NCI-H526 (cell line): ENCODE data around the gene NPTN.
"Not testable (repeated sequence)": the region's sequence is repeated elsewhere in the genome, so short reads cannot be mapped to it uniquely, and the experiment has no call there.

Experiments
- DNase-seq, 2 experiments: peaks; one replicate each; lab custom pipeline; 2025; lab: John Stamatoyannopoulos, UW

NPTN gene

DNA sequence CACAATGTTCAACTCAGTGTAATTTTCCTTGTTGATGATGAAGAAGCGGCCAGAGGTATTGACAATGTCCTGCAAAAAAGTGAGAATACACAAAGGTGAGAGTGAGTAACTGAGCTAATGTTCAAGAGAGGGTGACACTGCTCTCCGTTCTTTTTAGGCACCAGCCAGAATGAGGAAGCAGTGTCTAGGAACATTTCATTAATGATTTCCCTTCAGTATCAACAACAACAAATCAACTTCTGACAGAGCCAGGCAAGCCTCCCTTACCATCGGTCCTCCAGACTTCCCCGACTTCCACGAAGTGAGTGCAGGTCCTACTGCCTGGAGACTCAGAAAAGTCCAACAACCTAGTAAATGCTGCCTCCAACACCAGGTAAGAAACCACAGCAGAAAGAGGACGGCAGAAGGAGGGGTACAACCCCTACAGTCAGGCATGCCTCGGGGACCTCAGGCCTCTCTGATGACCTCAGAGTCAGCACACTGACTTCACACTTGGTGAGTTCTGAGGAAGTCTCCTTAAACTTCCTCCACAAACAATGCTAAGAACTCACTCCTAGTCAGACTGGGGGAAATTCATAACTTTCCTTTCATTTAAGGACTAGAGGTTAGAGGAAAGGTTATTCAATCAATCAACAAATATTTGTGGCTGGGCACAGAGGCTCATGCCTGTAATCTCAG lies 62.7 kb downstream of the NPTN start:
- DNase-seq, result no peak

DNA sequence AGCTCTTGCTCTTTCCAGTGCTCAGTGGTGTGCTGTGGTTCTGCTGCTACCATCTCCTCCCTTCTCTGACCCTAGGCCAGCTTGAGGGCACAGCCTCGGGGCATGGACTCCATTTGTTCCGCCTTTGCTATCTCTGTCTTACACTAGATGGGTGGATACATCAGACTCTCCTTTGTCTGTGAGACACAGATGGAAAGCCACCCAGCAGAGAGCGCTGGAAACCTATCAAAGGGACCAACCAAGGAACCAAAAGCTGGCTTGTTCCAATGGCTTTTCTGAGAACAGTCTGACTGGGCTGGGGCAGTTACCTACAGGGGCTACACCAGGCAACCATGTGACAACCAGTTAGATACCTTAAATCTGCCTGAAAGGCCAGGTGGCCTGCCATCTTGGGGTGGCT lies 63.8 kb downstream of the NPTN start:
- no peak for DNase-seq

DNA sequence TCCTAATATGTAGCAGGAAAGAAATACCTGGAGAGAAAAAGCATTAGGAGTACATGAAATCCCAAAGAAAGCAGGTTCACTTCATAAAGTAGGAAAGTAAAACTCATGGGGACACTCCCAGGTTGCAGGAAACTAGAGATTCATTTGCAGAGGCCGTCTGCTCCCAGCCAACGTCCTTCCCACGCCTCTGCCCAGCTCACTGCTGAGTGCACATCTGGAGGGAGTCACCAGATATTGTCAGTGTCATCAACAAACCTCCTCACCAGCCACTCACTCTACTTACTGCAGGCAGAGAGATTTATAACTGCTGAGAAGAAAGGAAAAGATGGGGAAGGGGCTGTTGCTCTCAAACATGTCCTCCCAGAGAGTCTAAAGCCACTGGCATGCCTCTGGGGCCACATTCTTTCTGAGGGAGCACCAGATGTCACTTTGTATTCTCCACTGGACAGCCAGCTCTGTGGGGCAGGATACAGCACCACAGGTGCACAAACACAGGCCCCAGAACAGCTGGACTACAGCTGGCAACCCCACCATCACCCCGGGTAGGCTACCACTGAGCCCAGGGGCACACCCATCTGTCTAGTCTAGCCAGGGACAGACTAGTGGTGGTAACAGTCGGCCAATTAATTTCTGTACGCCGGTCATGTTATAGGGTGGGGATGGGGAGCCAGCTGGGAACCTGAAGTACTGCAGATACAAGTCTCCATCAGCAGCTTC lies 64.5 kb downstream of the NPTN start:
- DNase-seq, result no peak

DNA sequence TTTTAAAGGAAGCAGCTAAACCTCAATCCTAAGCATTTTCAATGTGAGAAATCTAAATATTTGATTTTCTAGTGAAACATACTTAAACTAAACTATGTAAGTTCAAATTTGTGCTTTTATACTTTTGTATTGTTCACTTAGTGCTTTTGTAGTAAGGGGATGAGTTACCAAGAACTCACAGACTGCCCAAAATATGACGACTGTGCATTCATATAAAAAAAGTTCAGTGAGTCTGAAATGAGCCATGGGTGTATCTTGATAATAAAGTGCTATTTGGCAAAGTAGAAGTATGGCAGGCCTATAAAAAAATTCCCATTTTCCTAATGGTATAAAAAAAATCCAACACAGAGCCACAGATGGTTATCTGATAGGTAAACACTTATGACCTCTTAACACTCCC lies 66.2 kb downstream of the NPTN start:
- no peak for DNase-seq

DNA sequence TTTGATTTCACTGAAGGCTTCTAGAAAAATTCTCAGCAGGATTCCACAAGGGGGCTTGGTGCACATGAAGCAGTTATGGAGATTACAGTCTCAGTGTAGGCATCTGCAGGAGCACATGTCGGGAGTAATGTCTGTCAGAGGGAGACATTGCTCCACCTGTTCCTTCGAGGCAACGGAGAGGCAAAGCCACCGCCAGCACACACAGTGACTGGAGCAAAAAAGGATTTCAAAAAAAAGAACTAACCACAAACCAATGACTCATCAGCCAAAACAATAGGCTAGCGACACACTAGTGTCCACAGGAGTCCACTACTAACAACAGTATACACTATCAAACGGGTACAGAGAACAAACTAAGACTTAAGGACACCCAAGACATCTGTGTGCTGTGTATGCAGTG lies 68.9 kb downstream of the NPTN start:
- DNase-seq, result no peak

DNA sequence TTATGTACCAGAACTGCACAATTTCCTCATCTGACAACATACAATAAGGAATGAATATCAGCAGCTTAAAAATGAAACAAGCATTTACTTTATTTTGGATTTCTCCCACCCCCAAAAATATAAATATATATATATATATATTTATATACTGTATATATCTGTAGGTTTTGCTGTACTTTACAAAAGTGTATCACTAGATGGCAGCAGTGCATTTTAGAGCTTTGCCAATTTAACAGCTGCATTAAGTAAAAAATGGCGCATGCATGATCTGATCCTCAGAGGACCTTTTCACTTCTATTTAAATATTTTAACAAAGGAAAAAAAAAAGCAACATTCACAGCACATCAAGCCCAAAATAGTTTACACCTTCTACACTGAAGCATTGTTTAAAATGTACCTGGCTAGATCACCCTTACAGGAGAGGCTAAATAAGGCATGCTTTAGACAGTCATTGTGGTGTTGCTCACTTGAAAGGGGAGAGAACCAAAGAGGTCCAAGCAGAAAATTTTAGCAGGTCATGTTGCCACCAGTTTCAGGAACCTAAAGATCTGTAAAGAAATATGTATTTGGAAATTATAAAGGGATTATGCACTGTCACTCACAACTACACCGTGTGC lies 72.6 kb downstream of the NPTN start:
- DNase-seq, result peak; percentile 40 to 81

DNA sequence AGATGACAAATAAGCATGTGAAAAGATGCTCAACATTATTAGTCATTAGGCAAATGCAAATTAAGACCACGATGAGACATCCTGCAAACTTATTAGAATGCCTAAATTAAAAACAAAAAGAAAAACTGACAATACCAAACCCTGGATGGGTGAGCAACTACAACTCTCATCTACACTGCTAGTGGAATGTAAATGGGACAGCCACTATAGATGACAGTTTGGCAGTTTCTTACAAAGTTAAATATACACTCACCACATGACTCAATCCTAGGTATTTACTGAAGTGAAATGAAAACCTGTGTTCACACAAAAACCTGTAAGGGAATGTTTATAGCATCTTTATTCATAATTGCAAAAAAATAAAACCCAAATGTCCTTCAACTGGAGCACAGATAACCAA lies 74.7 kb downstream of the NPTN start:
- DNase-seq, result no peak

DNA sequence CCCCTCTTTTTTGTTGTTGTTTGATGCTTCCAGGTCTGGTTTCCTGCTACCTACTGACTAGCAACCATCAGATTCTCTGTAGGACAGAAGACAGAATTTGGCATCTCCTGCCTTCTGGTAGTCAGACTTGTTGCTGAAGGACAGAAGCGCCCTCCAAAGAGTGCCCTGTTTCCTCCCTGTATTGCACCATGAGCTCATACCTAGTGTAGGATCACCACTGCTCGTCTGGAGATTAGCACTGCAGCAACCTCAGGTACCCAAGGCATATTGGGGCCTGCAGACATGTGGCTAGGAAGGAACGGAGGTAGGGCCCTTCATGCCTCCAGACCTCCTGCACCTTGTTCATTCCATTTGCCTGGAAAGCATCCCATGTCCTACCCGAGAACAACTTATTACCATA lies 78.1 kb downstream of the NPTN start:
- DNase-seq, result no peak

DNA sequence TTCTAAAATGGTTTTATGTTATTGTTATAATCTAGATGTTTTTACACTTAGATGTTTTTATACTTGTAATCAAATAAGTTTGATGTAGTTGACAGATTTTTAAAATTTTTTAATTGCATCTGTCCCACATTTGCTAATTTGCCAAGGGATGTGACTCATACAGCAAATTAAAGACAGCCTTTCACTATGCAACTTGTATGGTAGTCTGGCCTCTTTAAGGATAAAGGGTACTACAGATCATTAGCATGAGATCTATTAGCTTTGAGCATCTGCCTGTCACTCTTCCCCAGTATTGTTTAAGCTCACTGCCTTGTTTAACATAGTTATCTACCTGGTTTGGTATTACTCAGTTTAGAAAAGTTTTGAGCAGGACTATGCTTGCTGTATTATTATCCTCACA lies 83.0 kb downstream of the NPTN start:
- no peak for DNase-seq

DNA sequence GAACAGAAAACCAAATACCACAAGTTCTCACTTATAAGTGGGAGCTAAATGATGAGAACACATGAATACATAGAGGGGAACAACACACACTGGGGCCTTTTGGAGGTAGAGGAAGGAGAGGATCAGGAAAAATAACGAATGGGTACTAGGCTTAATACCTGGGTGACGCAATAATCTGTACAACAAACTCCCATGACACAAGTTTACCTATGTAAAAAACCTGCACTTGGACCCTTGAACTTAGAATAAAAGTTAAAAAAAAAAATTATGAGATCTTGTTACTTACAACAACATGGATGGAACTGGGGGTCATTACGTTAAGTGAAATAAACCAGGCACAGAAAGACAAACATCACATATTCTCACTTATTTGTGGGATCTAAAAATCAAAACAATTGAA lies 84.3 kb downstream of the NPTN start:
- not testable (repeated sequence) for DNase-seq

DNA sequence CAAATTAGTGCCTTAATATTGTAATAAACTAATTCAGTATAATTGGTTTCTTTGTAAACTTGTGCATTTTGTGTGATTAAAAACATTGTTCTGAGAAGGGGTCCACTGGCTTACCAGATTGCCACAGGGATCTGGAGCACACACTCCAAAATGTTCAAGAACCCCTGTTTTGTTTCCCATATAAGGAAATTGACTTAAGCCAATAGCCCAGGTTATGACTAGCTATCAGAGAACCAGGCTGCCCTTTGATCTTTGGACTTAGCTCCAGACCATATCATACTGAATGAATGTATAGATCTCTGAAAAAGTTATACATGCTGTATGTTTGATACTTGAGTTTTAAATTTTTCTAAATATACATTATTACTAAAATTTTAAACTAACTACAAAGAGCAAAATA lies 91.7 kb downstream of the NPTN start:
- no peak for DNase-seq

DNA sequence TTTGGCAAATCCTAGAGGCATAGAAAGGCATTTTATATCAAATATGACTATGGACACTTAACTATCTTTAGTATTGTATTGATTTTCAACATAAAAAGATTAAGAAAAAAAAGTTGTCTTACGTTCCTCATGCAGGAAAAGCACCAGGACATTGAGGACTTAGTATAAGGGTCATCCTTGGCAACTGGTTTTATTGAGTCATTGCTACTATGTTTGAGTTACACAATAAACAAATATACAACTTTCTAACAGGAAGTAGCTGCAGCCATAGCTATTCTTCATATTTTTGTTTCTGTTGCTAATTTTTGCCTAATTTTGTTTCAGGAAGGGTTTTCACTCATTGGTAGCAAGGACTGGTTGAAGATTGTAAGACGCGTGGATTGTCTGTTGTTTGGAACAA lies 93.0 kb downstream of the NPTN start:
- no peak for DNase-seq

DNA sequence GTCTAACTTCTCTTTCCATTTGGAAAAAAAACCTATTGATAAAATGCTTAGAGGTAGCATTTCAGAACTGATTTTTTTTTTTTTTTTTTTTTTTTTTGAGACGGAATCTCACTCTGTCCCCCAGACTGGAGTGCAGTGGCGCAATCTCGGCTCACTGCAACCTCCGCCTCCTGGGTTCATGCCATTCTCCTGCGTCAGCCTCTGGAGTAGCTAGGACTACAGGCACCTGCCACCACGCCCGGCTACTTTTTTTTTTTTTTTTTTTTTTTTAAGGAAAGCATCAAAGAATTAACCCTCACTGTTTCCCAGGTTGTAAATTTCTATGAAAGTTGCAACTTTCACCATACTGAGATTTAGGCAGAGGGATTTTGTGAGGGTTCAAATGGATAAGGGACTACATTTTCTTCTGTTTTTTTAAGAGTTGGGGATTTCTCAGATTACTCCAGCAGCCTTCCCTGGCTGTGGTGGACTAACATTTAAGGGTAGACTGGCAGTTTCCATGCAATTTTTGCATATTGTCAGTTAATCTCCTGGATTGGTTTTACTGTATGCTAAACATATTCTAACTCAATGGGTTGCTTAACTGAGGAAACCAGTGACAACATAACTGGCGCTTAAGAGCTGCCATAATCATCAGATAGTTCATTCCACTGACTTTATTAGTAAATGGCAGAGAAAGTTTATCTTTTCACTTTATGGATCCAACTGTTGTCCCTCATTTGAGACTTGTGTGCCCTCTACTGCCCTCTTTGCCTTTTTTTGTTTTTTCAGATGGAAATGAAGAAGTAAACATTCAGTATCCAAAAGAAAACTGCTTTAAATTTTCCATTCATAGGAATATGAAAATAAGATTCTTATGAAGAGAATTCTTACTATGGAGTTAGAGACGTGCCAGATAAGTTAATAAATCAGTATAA lies 93.7 kb downstream of the NPTN start:
- DNase-seq, result peak; percentile 44 to 65

DNA sequence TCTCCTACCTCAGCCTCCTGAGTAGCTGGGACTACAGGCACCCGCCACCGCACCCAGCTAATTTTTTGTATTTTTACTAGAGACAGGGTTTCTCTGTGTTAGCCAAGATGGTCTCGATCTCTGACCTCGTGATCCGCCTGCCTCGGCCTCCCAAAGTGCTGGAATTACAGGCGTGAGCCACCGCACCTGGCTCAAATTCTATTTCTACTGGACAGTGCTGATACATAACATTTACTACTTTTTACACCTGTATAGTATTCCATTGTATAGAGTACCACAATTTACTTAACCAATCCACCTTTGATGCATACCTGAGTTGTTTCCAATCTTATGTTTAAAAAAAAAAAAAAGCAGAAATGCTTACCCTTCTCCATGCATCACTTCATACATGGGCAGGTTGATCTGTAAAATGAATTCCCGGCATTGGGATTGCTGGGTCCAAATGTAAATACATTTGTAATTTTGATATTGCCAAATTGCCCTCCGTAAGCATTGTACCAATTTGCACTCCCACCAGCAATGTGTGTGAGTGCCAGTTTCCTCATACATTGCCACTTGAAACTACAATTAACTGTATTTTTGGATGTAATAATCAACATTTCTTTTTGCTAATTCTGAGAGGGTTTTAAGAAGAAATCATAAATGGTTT lies 94.5 kb downstream of the NPTN start:
- no peak for DNase-seq

DNA sequence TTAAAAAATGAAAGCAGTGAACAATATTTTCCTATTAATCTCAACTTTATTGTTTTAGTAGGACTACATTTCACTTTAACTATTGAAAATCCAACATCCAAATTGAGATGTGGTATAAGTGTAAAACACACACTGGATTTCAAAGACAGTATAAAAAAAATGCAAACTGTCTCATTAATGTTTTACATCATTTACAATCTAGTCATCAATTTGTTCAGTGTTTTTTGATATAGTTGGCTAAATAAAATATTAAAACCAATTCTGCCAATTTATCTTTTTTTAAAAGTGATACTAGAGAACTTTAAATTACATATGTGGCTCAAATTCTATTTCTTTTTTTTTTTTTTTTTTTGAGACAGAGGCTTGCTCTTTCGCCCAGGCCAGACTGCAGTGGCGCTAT lies 95.1 kb downstream of the NPTN start:
- DNase-seq, result no peak

DNA sequence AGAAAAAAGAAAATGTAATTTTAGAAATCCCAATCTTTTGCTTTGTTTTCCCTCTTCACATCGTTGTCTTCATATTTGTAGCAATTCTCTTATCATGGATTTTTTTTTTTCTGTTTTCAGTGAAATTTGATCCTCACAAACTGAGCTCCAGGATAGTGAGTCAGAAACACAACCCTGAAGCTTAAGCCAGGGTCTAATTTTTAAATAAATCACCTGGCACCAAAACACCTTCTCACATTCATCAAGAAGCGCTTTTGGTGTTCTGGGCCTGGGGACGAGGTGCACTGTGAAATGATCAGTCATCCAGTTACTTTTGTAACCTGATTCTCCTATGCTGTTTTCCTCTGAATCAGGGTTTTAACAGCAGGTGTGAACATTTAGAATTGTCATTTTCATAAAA lies 102.5 kb downstream of the NPTN start:
- no peak for DNase-seq

DNA sequence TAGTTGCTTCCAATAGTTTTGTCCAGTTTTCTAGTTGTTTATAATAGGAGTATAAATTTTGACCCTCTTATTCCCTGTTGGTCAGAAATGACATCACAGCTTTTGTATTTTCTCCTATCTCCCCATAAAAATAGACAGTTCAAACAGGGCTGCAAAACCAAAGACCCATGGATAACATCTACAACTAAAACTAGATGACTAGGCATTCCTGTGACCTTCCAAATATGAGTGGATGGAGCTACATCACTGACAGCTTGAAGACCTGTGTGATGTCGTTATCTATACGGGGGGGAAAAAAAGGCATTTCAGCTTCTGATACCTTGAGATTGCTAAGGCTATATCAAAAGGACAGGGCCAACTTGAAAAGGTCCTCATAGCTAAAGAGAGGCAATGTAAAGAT lies 105.6 kb downstream of the NPTN start:
- DNase-seq, result no peak

DNA sequence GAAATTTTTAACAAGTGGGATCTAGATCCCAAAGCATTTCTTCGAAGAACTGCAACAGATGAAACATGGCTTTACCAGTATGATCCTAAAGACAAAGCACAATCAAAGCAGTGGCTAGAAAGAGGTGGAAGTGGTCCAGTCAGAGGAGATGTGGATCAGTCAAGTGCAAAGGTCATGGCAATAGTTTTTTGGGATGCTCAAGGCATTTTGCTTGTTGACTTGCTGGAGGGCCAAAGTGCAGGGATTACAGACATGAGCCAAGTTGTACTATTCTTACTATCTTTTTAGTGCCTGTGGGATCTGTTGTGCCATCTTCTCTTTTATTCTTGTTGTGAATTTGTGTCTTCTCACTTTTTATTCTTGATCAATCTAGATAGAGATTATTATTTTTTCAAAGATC lies 108.3 kb downstream of the NPTN start:
- DNase-seq, result no peak

DNA sequence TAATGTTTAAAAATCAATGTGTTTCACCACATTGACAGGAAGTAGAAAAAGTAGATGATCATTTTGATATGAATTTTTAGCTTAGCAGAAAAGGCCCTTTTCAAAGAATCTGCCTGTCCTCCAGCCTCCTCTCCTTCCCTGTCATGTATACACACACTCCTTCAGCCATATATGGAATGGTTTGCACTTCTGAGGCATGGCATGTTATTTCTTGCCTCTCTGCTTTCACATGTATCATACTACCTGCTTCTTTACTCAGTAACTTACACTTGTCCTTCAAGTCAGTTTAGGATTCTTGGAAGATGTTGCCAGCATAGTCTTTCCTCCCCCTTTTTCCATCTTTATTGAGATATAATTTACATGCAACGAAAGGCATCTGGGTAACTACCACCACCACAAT lies 111.2 kb downstream of the NPTN start:
- no peak for DNase-seq

DNA sequence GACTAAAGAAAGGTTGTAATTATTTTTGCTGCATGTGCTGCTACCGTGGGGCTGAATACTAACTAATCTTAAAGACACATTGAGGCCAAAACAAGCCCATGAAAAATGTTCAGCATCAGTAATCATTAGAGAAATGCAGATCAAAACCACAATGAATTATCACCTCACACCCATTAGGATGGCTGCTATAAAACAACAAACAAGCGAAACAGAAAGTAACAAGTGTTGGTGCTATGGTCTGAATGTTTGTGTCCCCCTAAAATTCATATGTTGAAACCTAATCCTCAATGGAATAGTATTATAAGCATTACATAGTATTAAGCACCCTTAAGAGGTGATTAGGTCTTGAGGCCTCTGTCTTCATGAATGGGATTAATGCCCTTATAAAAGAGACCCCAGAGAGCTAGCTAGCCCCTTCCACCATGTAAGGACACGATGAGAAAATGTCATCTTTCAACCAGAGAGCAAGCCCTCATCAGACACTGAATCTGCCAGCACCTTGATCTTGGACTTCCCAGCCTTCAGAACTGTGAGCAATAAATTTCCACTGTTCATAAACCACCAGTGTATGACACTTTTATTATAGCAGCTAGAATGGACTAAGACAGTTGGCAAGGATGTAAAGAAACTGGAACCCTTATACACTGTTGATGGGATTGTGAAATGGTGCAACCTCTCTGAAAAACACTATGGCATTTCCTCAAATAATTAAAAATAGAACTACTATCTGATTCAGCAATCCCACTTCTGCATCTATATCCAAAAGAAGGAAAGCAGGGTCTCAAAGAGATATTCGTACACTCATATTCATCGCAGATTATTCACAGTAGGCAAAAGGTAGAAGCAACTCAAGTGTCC lies 114.1 kb downstream of the NPTN start:
- DNase-seq, result no peak
